H1 (cell line): ENCODE results near the gene UXT. TPM values are rescaled to one million over a fixed set of nuclear protein-coding genes. Genes with fewer than 3 reads are reported as not detected.

Source experiments
- CTCF ChIA-PET: fragments of 300-600 bp; sonication (Branson Sonifier 250); formaldehyde crosslinking; loops from one replicate; lab custom pipeline; 2021; ENCODE audit not compliant: partially characterized antibody; lab: Charles Lee
- POLR2A ChIA-PET: fragments of 300-600 bp; sonication (Branson Sonifier 250); formaldehyde crosslinking; loops from one replicate; lab custom pipeline; 2021; ENCODE audit warnings: inconsistent platforms; ENCODE audit not compliant: partially characterized antibody; lab: Charles Lee
- DNase-seq, 2 experiments: peaks; one replicate each; pipeline versions ENCODE4 v3.0.0 to v3.0.0-alpha.2; 2010 to 2022; ENCODE audit warnings: low spot score in 2 of 2, low read depth in 1 of 2, mixed read lengths in 1 of 2
- FAIRE-seq: peaks from 2 replicates; lab custom pipeline; 2011; peaks lifted over from hg19 to GRCh38; lab: Jason Lieb, UNC
- H2AFZ ChIP-seq: 2 replicates; pipeline ENCODE4 v1.8.1; 2012; ENCODE audit warnings: low read length, inconsistent platforms
- H2AK5ac ChIP-seq: 2 replicates; pipeline ENCODE4 v1.6.1; 2013; ENCODE audit warnings: low read depth, low read length
- H2BK120ac ChIP-seq: replicated peaks from 2 replicates; pipeline ENCODE3; 2013; ENCODE audit warnings: low read depth, low read length, inconsistent platforms
- H2BK12ac ChIP-seq: 2 replicates; pipeline ENCODE4 v1.6.1; 2013; ENCODE audit warnings: low read depth, low read length
- H2BK15ac ChIP-seq: 2 replicates; pipeline ENCODE4 v1.6.1; 2013; ENCODE audit warnings: low read length
- H2BK20ac ChIP-seq: 2 replicates; pipeline ENCODE4 v1.6.1; 2013; ENCODE audit warnings: low read length
- H2BK5ac ChIP-seq: 2 replicates; pipeline ENCODE4 v1.6.1; 2013; ENCODE audit warnings: low read depth, low read length
- H3K14ac ChIP-seq: 2 replicates; pipeline ENCODE4 v1.6.1; 2013; ENCODE audit warnings: inconsistent platforms; ENCODE audit not compliant: insufficient read length
- H3K18ac ChIP-seq: 2 replicates; pipeline ENCODE4 v1.6.1; 2013; ENCODE audit warnings: low read length; ENCODE audit errors: extremely low read depth
- H3K23ac ChIP-seq: 2 replicates; pipeline ENCODE4 v1.6.1; 2013; ENCODE audit warnings: inconsistent platforms; ENCODE audit not compliant: insufficient read length
- H3K23me2 ChIP-seq: 2 replicates; pipeline ENCODE4 v1.6.1; 2013; ENCODE audit warnings: low read depth, low read length
- H3K27ac ChIP-seq: 2 replicates; pipeline ENCODE4 v1.6.1; 2011; ENCODE audit warnings: low read depth, low read length, inconsistent platforms
- H3K27me3 ChIP-seq, 4 experiments: replicated peaks in 1 of 4; 1 replicate in 1 of 4; 2 replicates in 3 of 4; pipeline versions ENCODE4 v1.6.1 to v1.8.1; 2011 to 2013; ENCODE audit warnings: low read length in 3 of 4, mild to moderate bottlenecking in 3 of 4, inconsistent platforms in 2 of 4, mixed read lengths in 2 of 4, moderate library complexity in 1 of 4; ENCODE audit not compliant: control insufficient read depth in 3 of 4, insufficient read depth in 3 of 4; ENCODE audit errors: extremely low read depth in 1 of 4
- H3K36me3 ChIP-seq, 4 experiments: 2 replicates each; pipeline versions ENCODE4 v1.6.1 to v1.8.1; 2011 to 2013; ENCODE audit warnings: mild to moderate bottlenecking in 4 of 4, low read length in 3 of 4, moderate library complexity in 2 of 4, control low read depth in 1 of 4, inconsistent platforms in 1 of 4; ENCODE audit not compliant: insufficient read depth in 4 of 4, control insufficient read depth in 2 of 4
- H3K4ac ChIP-seq: replicated peaks from 2 replicates; pipeline ENCODE3; 2013; ENCODE audit warnings: low read length, low read depth, mixed read lengths, inconsistent platforms; ENCODE audit not compliant: insufficient read length
- H3K4me1 ChIP-seq, 4 experiments: replicated peaks in 1 of 4; 1 replicate in 1 of 4; 2 replicates in 3 of 4; pipeline versions ENCODE4 v1.6.1 to v1.8.1; 2011 to 2013; ENCODE audit warnings: low read length in 3 of 4, inconsistent platforms in 2 of 4, mixed read lengths in 1 of 4; ENCODE audit not compliant: insufficient read depth in 4 of 4, control insufficient read depth in 3 of 4
- H3K4me2 ChIP-seq, 2 experiments: 2 replicates each; pipeline versions ENCODE4 v1.6.1 to v1.8.1; 2011 to 2013; ENCODE audit warnings: low read depth in 2 of 2, low read length in 2 of 2, control low read depth in 1 of 2, inconsistent platforms in 1 of 2, mild to moderate bottlenecking in 1 of 2; ENCODE audit not compliant: insufficient read depth in 1 of 2
- H3K4me3 ChIP-seq, 4 experiments: fragments of 200-600, 300-600 bp in 1 of 4; sonication (generic), shearing (Covaris generic), sonication (Bioruptor Twin) in 1 of 4; 2 replicates each; pipeline versions ENCODE4 v1.5.1 to v1.8.1; 2011 to 2016; ENCODE audit warnings: low read length in 4 of 4, low read depth in 3 of 4, control low read depth in 2 of 4, inconsistent platforms in 2 of 4, mild to moderate bottlenecking in 2 of 4, mixed read lengths in 1 of 4, moderate library complexity in 1 of 4; ENCODE audit not compliant: insufficient read depth in 2 of 4; ENCODE audit errors: extremely low read depth in 1 of 4
- H3K56ac ChIP-seq: replicated peaks from 2 replicates; pipeline ENCODE3; 2013; ENCODE audit warnings: low read depth, mild to moderate bottlenecking, mixed read lengths, low read length, inconsistent platforms; ENCODE audit not compliant: insufficient read length
- H3K79me1 ChIP-seq: 2 replicates; pipeline ENCODE4 v1.6.1; 2013; ENCODE audit warnings: low read depth, low read length, control low read depth
- H3K79me2 ChIP-seq, 2 experiments: 2 replicates each; pipeline versions ENCODE4 v1.6.1 to v1.8.1; 2012 to 2013; ENCODE audit warnings: low read length in 2 of 2, mild to moderate bottlenecking in 2 of 2, inconsistent platforms in 1 of 2; ENCODE audit not compliant: insufficient read depth in 2 of 2, control insufficient read depth in 1 of 2
- H3K9ac ChIP-seq, 4 experiments: replicated peaks in 1 of 4; 1 replicate in 1 of 4; 2 replicates in 3 of 4; pipeline versions ENCODE4 v1.6.1 to v1.8.1; 2011 to 2013; ENCODE audit warnings: low read depth in 3 of 4, low read length in 3 of 4, control low read depth in 2 of 4, mild to moderate bottlenecking in 2 of 4, moderate library complexity in 2 of 4, inconsistent platforms in 1 of 4; ENCODE audit errors: extremely low read depth in 1 of 4
- H3K9me3 ChIP-seq, 2 experiments: 2 replicates each; pipeline versions ENCODE4 v1.6.1 to v1.8.1; 2012 to 2013; ENCODE audit warnings: mild to moderate bottlenecking in 2 of 2, moderate library complexity in 2 of 2, control low read depth in 1 of 2, inconsistent platforms in 1 of 2, low read depth in 1 of 2, low read length in 1 of 2, mixed read lengths in 1 of 2; ENCODE audit not compliant: insufficient read depth in 2 of 2
- H4K20me1 ChIP-seq, 2 experiments: replicated peaks in 1 of 2; 2 replicates each; pipeline versions ENCODE3 to v1.8.1; 2011 to 2013; ENCODE audit warnings: inconsistent platforms in 2 of 2, low read length in 2 of 2, mild to moderate bottlenecking in 1 of 2; ENCODE audit not compliant: insufficient read depth in 2 of 2, control insufficient read depth in 1 of 2
- H4K5ac ChIP-seq: 2 replicates; pipeline ENCODE4 v1.6.1; 2013; ENCODE audit warnings: low read length, low read depth, mixed read lengths, inconsistent platforms; ENCODE audit not compliant: insufficient read length
- H4K8ac ChIP-seq: 2 replicates; pipeline ENCODE4 v1.8.0; 2013; ENCODE audit warnings: mild to moderate bottlenecking, moderate library complexity, low read length, inconsistent platforms; ENCODE audit not compliant: insufficient read depth; ENCODE audit errors: extremely low read depth
- H4K91ac ChIP-seq: replicated peaks from 2 replicates; pipeline ENCODE3; 2013; ENCODE audit warnings: low read length, mixed read lengths, inconsistent platforms; ENCODE audit not compliant: insufficient read length
- BRCA1 ChIP-seq: IDR thresholded peaks from 2 replicates; pipeline ENCODE4 v1.6.1; 2012; ENCODE audit warnings: low read depth, low read length, improper control_type of control experiment
- CBX8 ChIP-seq: fragments of 300-800, 300-1000 bp; sonication (generic); IDR thresholded peaks from 2 replicates; pipeline ENCODE4 v1.7.1; 2016; ENCODE audit warnings: low read depth, low read length, borderline replicate concordance
- CTCF ChIP-seq, 3 experiments: IDR thresholded peaks; 1 replicate in 2 of 3; 2 replicates in 1 of 3; pipeline versions ENCODE4 v1.5.1 to v1.6.1; 2011; ENCODE audit warnings: low read length in 3 of 3, mild to moderate bottlenecking in 3 of 3, inconsistent platforms in 2 of 3, low read depth in 1 of 3, moderate library complexity in 1 of 3; ENCODE audit not compliant: insufficient read depth in 1 of 3; ENCODE audit errors: control extremely low read depth in 1 of 3
- EGR1 ChIP-seq: IDR thresholded peaks from 2 replicates; pipeline ENCODE4 v1.6.1; 2011; ENCODE audit warnings: low read depth, low read length, borderline replicate concordance
- EP300 ChIP-seq, 2 experiments: IDR thresholded peaks; 1 replicate in 1 of 2; 2 replicates in 1 of 2; pipeline ENCODE4 v1.6.1; 2011 to 2012; ENCODE audit warnings: low read depth in 2 of 2, low read length in 2 of 2, mild to moderate bottlenecking in 2 of 2, borderline replicate concordance in 1 of 2, inconsistent platforms in 1 of 2, moderate library complexity in 1 of 2
- GABPA ChIP-seq: IDR thresholded peaks from 2 replicates; pipeline ENCODE4 v1.6.1; 2011; ENCODE audit warnings: mild to moderate bottlenecking, low read length, moderate library complexity, borderline replicate concordance; ENCODE audit not compliant: insufficient read depth
- MAX ChIP-seq: IDR thresholded peaks from 2 replicates; pipeline ENCODE4 v1.6.1; 2012; ENCODE audit warnings: inconsistent platforms
- RFX5 ChIP-seq: IDR thresholded peaks from 2 replicates; pipeline ENCODE4 v1.6.1; 2011; ENCODE audit warnings: low read depth, low read length, improper control_type of control experiment, borderline replicate concordance
- YY1 ChIP-seq: IDR thresholded peaks from 2 replicates; pipeline ENCODE4 v1.6.1; 2011; ENCODE audit warnings: low read depth, mild to moderate bottlenecking, low read length
- WGBS, 2 experiments: shearing (Covaris generic) in 1 of 2; methylation state at CpG; one replicate each; pipeline versions ENCODE4 v1.1.6 to v1.1.7; 2013 to 2015; ENCODE audit warnings: low lambda C conversion rate in 2 of 2, mixed read lengths in 2 of 2, inconsistent platforms in 1 of 2, low coverage in 1 of 2, missing lambda C conversion rate in 1 of 2; ENCODE audit not compliant: insufficient replicate concordance in 2 of 2, insufficient coverage in 1 of 2, insufficient read length in 1 of 2; ENCODE audit errors: extremely low coverage in 1 of 2, missing lambda C conversion rate in 1 of 2; 5-methylcytosine and 5-hydroxymethylcytosine counted together
- polyA plus RNA-seq, 7 experiments: library from polyadenylated mRNA; depleted of rRNA in 3 of 7; stranded (reverse) in 5 of 7; unstranded in 2 of 7; fragments of >200 nt in 5 of 7; fragments of 200-250 nt in 2 of 7; gene quantifications; 1 replicate in 5 of 7; 2 replicates in 1 of 7; 4 replicates in 1 of 7; pipeline versions ENCODE4 v1.2.1 to v1.2.3, GENCODE V29; 2011 to 2013; ENCODE audit warnings: missing spikeins in 2 of 7, mixed read lengths in 2 of 7
- total RNA-seq: library from RNA; stranded (reverse); fragmentation: NEBNext Ultra II Directional; extraction: Animal tissue kit (Norgen Biotek cat#: 25700); gene quantifications from 2 replicates; pipeline ENCODE4 v1.2.1, GENCODE V29; 2021

The UXT gene
- total and polyA plus RNA-seq, 2 of the 8 experiments (the other 6 are each of a cell fraction or from before 2014, with no cell fraction given): 69.4 to 116 TPM

DNA sequence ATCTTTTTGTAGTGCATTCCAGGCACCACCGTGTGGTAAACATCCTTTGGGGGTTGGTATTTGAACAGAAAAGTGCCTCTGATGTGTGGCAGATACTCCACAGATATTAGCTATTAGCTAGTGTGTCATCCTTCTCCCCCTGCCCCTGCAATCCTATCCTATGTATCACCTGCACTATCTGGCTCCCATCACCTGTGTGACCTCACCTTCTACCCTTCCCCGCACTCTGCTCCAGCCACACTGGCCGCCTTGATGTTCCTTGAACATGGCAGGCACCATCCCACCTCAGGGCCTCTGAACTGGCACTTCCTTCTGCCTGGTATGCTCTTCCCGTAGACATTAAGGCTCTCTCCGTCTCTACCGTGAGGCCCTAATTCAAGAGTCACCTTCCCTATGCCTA lies 12.3 kb downstream of the UXT start:
- Histone ChIP-seq H3K4me1 (peaks cover 0 to 6% (median 1%) of the 10 kb centered on the region in 4 experiments; a peak in 3 of 7 replicates), H3K4me2 (no peak overlapping the region), H3K23me2 (no peaks in the 10 kb centered on the region; the same call in 1 of the 2 replicates), H3K27me3 (no peaks in the 10 kb centered on the region), H3K4me3 (no peak overlapping the region), H2BK5ac (no peak overlapping the region), H4K20me1 (peaks cover 0 to 8% of the 10 kb centered on the region in 2 experiments), H4K8ac (no peak overlapping the region), H3K9me3 (no peaks in the 10 kb centered on the region), H3K56ac (no peak overlapping the region), H3K79me1 (no peaks in the 10 kb centered on the region; the same call in 1 of the 2 replicates), H3K79me2 (peaks cover 4 to 21% of the 10 kb centered on the region in 2 experiments; a peak in 3 of 4 replicates), H3K18ac (no peak overlapping the region), H2AFZ (no peak overlapping the region), H3K23ac (no peak overlapping the region), H2AK5ac (no peak overlapping the region), H3K4ac (no peak overlapping the region), H2BK12ac (no peak overlapping the region), H2BK120ac (no peak overlapping the region), H3K14ac (no peak overlapping the region), H3K27ac (no peak overlapping the region), H2BK20ac (no peak overlapping the region), H3K36me3 (0 out of 8 replicates have a peak, but pooled peaks cover 0 to under 1% (median 0%) of the 10 kb centered on the region in 4 experiments), H4K5ac (no peak overlapping the region), H4K91ac (no peak overlapping the region), H3K9ac (no peak overlapping the region), H2BK15ac (no peak overlapping the region)
- ChIA-PET POLR2A (interaction anchor here (1.4 kb wide), 1 partner anchor 78 kb away, joined by 3 read pairs; no protein-coding TSS in a partner anchor), CTCF (interaction anchor here (0.6 to 1.5 kb wide), 2 partner anchors 16 to 189 kb away, joined by 3 to 4 read pairs; no protein-coding TSS in a partner anchor)
- 96% methylated on average over 6 of the region's 6 CpGs; no CpG with 5 or more reads in 1 of the 2 experiments for WGBS, 2 experiments
- no peak for DNase-seq
- no peak for FAIRE-seq
- TF ChIP-seq CTCF (IDR thresholded peaks at IDR 0.05; ENCODE audit: control extremely low read depth in 1 of 3, insufficient read depth in 1 of 3, low read depth in 1 of 3, low read length in 3 of 3): no peak
- TF ChIP-seq BRCA1: no peak
- no peak for TF ChIP-seq EGR1
- TF ChIP-seq YY1: no peak
- TF ChIP-seq EP300 (IDR thresholded peaks at IDR 0.05; ENCODE audit: borderline replicate concordance in 1 of 2, low read depth in 2 of 2, low read length in 2 of 2): no peak
- TF ChIP-seq CBX8: no peak
- no peak for TF ChIP-seq RFX5
- no peak for TF ChIP-seq MAX
- no peak for TF ChIP-seq GABPA
